Breast epithelium (tissue), 4 donors: ENCODE measurements around the gene PHRF1. TPM values are rescaled to one million over a fixed set of nuclear protein-coding genes. Genes with fewer than 3 reads are reported as not detected.

Experiments
- DNase-seq, 2 donors: peaks; one replicate each; pipeline ENCODE4 v3.0.0-alpha.2; 2019; ENCODE audit warnings: low spot score in 2 of 2
- H3K27ac ChIP-seq, 2 donors: fragments of 200-600 bp; sonication (generic) in 1 of 2; one replicate each; pipeline ENCODE4 v1.5.1; 2016 to 2019; ENCODE audit warnings: mild to moderate bottlenecking in 1 of 2
- H3K27me3 ChIP-seq, 2 donors: fragments of 200-600 bp; sonication (generic) in 1 of 2; one replicate each; pipeline versions ENCODE4 v1.5.1 to v1.6.0; 2017 to 2019; ENCODE audit warnings: control low read depth in 1 of 2, mild to moderate bottlenecking in 1 of 2
- H3K36me3 ChIP-seq: fragments of 200-600 bp; one replicate; pipeline ENCODE4 v1.5.1; 2019
- H3K4me1 ChIP-seq, 2 donors: fragments of 200-600 bp; sonication (generic); one replicate each; pipeline ENCODE4 v1.5.1; 2016 to 2019; ENCODE audit warnings: control low read depth in 1 of 2
- H3K4me3 ChIP-seq, 3 donors: fragments of 200-600 bp; sonication (generic); 1 replicate in 2 of 3; 2 replicates in 1 of 3; pipeline ENCODE4 v1.5.1; 2016 to 2019; ENCODE audit warnings: mild to moderate bottlenecking in 3 of 3, moderate library complexity in 2 of 3
- H3K9me3 ChIP-seq, 2 donors: fragments of 200-600 bp; sonication (generic) in 1 of 2; one replicate each; pipeline ENCODE4 v1.5.1; 2016 to 2019; ENCODE audit warnings: control low read depth in 1 of 2
- CTCF ChIP-seq, 3 donors: fragments of 450-650 bp; IDR thresholded peaks; one replicate each; pipeline ENCODE4 v1.5.1; 2016 to 2017; ENCODE audit warnings: antibody characterized with exemption in 3 of 3, mild to moderate bottlenecking in 3 of 3, moderate library complexity in 3 of 3
- POLR2A ChIP-seq: fragments of 450-650 bp; IDR thresholded peaks from one replicate; pipeline ENCODE4 v1.6.1; 2016; ENCODE audit warnings: antibody characterized with exemption, mild to moderate bottlenecking, moderate library complexity
- POLR2AphosphoS5 ChIP-seq, 3 donors: sonication (generic); formaldehyde crosslinking; IDR thresholded peaks; one replicate each; pipeline ENCODE4 v1.6.1; 2017; ENCODE audit warnings: antibody characterized with exemption in 3 of 3
- intact Hi-C: fragments of 100-400 bp; cut with DNase I; formaldehyde crosslinking; loops from one replicate; pipeline ENCODE4 v1.15.1; 2023; ENCODE audit warnings: low total_unique reads
- total RNA-seq, 3 donors: library from RNA; depleted of rRNA; stranded (reverse); fragments of >200 nt; gene quantifications; one replicate each; pipeline ENCODE4 v1.1.0, GENCODE V29; 2016

PHRF1 gene
- total RNA-seq, 3 donors from 2014 or later, result 18.6 to 22.1 (median 21.3) TPM

- intact Hi-C loops, result no loop called here
- Histone ChIP-seq H3K4me1 (peaks cover 10 to 13% of the 10 kb centered on the region in 2 donors), H3K9me3 (no peaks in the 10 kb centered on the region), H3K27me3 (no peaks in the 10 kb centered on the region), H3K4me3 (no peak overlapping the region), H3K36me3 (no peaks in the 10 kb centered on the region), H3K27ac (no peak overlapping the region)
- no peak for DNase-seq
- TF ChIP-seq POLR2AphosphoS5 (IDR thresholded peaks at IDR 0.05) (no peak), POLR2A (no peak), CTCF (IDR thresholded peaks at IDR 0.05) (no peak)
Observed at GRCh38 chr11:617199-617911, 41.1 kb downstream of the PHRF1 start.

GRCh38 chr11:617912-618682 lies 41.8 kb downstream of the PHRF1 start:
- Histone ChIP-seq H3K9me3 (no peaks in the 10 kb centered on the region), H3K4me1 (peaks cover 10 to 13% of the 10 kb centered on the region in 2 donors), H3K36me3 (no peaks in the 10 kb centered on the region), H3K27me3 (no peaks in the 10 kb centered on the region), H3K27ac (no peak overlapping the region), H3K4me3 (no peak overlapping the region)
- no peak for DNase-seq
- intact Hi-C loops, result no loop called here
- TF ChIP-seq POLR2AphosphoS5 (IDR thresholded peaks at IDR 0.05), result no peak
- no peak for TF ChIP-seq CTCF (IDR thresholded peaks at IDR 0.05)
- no peak for TF ChIP-seq POLR2A

- Histone ChIP-seq H3K4me3 (no peak overlapping the region), H3K4me1 (peaks cover 7 to 10% of the 10 kb centered on the region in 2 donors), H3K36me3 (no peaks in the 10 kb centered on the region), H3K27ac (no peak overlapping the region), H3K9me3 (no peaks in the 10 kb centered on the region), H3K27me3 (no peaks in the 10 kb centered on the region)
- no peak for TF ChIP-seq CTCF (IDR thresholded peaks at IDR 0.05)
- no peak for TF ChIP-seq POLR2A
- no peak for TF ChIP-seq POLR2AphosphoS5 (IDR thresholded peaks at IDR 0.05)
- no peak for DNase-seq
- intact Hi-C loops, result no loop called here
Observed at GRCh38 chr11:618856-619627, 42.8 kb downstream of the PHRF1 start.

- Histone ChIP-seq H3K9me3 (no peaks in the 10 kb centered on the region), H3K27ac (no peak overlapping the region), H3K36me3 (no peaks in the 10 kb centered on the region), H3K27me3 (no peaks in the 10 kb centered on the region), H3K4me1 (peaks cover 1 to 6% of the 10 kb centered on the region in 2 donors), H3K4me3 (no peak overlapping the region)
- TF ChIP-seq CTCF (IDR thresholded peaks at IDR 0.05), result no peak
- TF ChIP-seq POLR2A, result no peak
- no peak for TF ChIP-seq POLR2AphosphoS5 (IDR thresholded peaks at IDR 0.05)
- intact Hi-C loops, result no loop called here
- DNase-seq, result no peak
Observed at GRCh38 chr11:619628-620050, 43.4 kb downstream of the PHRF1 start.
